ENCODE results near the gene SRM. TPM values are rescaled to one million over a fixed set of nuclear protein-coding genes. Genes with fewer than 3 reads are reported as not detected.
"Not testable (repeated sequence)": the region's sequence is repeated elsewhere in the genome, so short reads cannot be mapped to it uniquely, and the experiment has no call there.

SRM gene
- total RNA-seq, 4 donors from 2014 or later: 17.1 to 40.2 (median 25.0) TPM

DNA sequence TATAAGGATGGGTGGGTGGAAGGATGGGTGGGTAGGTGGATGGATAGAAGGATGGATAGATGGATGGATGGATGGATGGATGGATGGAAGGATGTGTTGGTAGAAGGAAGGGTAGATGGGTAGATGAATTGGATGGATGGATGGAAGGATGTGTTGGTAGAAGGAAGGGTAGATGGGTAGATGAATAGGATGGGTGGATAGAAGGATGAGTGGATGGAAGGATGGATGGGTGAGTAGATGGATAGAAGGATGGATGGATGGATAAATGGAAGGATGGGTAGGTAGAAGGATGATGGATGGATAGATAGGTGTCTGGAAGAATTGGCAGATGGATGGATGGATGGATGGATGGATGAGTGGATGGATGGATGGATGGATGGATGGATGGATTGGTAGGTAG, 18.8 kb downstream of the SRM start:
- Histone ChIP-seq H3K4me3 (replicated peaks in 1 of 3) (no peak overlapping the region), H3K4me1 (no peaks in the 10 kb centered on the region), H3K27ac (no peak overlapping the region), H3K36me3 (no peaks in the 10 kb centered on the region), H3K27me3 (no peaks in the 10 kb centered on the region), H3K9me3 (no peaks in the 10 kb centered on the region)
- no peak for TF ChIP-seq CTCF (IDR thresholded peaks at IDR 0.05)
- no peak for TF ChIP-seq POLR2A (IDR thresholded peaks at IDR 0.05)
- no peak for DNase-seq
- intact Hi-C loops (cut with DNase I): no loop called here

DNA sequence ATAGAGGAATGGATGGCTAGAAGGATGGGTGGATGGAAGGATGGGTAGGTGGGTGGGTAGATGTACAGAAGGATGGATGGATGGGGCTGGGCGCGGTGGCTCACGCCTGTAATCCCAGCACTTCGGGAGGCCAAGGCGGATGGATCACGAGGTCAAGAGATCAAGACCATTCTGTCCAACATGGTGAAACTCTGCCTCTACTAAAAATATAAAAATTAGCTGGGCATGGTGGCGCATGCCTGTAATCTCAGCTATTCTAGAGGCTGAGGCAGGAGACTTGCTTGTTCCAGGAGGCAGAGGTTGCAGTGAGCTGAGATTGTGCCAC, 19.8 kb downstream of the SRM start:
- H3K4me1 ChIP-seq; DNase-seq; intact Hi-C loops (cut with DNase I); H3K4me3 ChIP-seq (replicated peaks in 1 of 3); H3K36me3 ChIP-seq; H3K27ac ChIP-seq; H3K27me3 ChIP-seq; H3K9me3 ChIP-seq: not testable (repeated sequence)
- WGBS, 2 donors: 85 to 91% methylated on average over 7 of the region's 7 CpGs

GRCh38 chr1:11039351-11040104, 20.3 kb downstream of the SRM start:
- H3K36me3 ChIP-seq: no peaks in the 10 kb centered on the region
- H3K4me1 ChIP-seq: no peaks in the 10 kb centered on the region
- H3K4me3 ChIP-seq (replicated peaks in 1 of 3): no peak overlapping the region
- WGBS, 2 donors: 57 to 66% methylated on average over 2 of the region's 2 CpGs
- H3K9me3 ChIP-seq: no peaks in the 10 kb centered on the region
- H3K27ac ChIP-seq: no peak overlapping the region
- no peaks in the 10 kb centered on the region for H3K27me3 ChIP-seq
- intact Hi-C loops (cut with DNase I): loop anchor here (5.0 kb wide), 1 partner anchor 603 kb away; no protein-coding TSS in a partner anchor
- no peak for DNase-seq
- TF ChIP-seq POLR2A (IDR thresholded peaks at IDR 0.05) (no peak), CTCF (IDR thresholded peaks at IDR 0.05) (no peak)

DNA sequence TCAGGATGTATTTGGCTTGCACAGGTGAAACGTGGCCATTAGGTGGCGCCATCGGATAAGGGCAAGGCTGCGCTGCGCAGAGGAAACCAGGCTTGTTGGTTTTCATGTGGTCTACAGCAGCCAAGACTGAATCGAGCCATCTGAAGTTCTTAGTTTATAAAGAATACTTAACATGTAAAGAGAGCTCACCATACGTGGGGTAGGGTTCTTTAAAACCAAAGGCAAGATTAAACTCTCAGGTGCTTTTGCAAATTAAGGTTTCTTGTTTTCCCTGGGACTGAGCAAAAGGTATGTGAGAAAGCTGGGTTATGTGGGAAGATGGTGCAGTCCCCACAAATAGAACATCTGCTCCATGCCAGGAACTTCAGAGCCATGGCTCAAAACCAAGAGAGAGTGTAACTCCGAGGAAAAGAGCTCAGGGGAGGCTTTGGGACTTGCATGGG, 22.1 kb downstream of the SRM start:
- intact Hi-C loops (cut with DNase I): loop anchor here (5.0 kb wide), 1 partner anchor 605 kb away; no protein-coding TSS in a partner anchor
- H3K27me3 ChIP-seq: no peaks in the 10 kb centered on the region
- peak; percentile 85 to 91 for DNase-seq
- no peak overlapping the region for H3K4me3 ChIP-seq (replicated peaks in 1 of 3)
- H3K36me3 ChIP-seq: no peaks in the 10 kb centered on the region
- no peaks in the 10 kb centered on the region for H3K9me3 ChIP-seq
- no peaks in the 10 kb centered on the region for H3K4me1 ChIP-seq
- TF ChIP-seq CTCF (IDR thresholded peaks at IDR 0.05): peak; percentile 78 to 96 (median 94)
- no peak for TF ChIP-seq POLR2A (IDR thresholded peaks at IDR 0.05)
- 0 to 1% methylated on average over 8 of the region's 8 CpGs for WGBS, 2 donors
- no peak overlapping the region for H3K27ac ChIP-seq

GRCh38 chr1:11037019-11037739, 22.6 kb downstream of the SRM start:
- H3K4me1 ChIP-seq; H3K27me3 ChIP-seq; H3K27ac ChIP-seq; H3K9me3 ChIP-seq; DNase-seq; H3K4me3 ChIP-seq (replicated peaks in 1 of 3); H3K36me3 ChIP-seq: not testable (repeated sequence)
- intact Hi-C loops (cut with DNase I): loop anchor here (5.0 kb wide), 1 partner anchor 605 kb away; no protein-coding TSS in a partner anchor
- 55 to 58% methylated on average over 18 of the region's 18 CpGs for WGBS, 2 donors

DNA sequence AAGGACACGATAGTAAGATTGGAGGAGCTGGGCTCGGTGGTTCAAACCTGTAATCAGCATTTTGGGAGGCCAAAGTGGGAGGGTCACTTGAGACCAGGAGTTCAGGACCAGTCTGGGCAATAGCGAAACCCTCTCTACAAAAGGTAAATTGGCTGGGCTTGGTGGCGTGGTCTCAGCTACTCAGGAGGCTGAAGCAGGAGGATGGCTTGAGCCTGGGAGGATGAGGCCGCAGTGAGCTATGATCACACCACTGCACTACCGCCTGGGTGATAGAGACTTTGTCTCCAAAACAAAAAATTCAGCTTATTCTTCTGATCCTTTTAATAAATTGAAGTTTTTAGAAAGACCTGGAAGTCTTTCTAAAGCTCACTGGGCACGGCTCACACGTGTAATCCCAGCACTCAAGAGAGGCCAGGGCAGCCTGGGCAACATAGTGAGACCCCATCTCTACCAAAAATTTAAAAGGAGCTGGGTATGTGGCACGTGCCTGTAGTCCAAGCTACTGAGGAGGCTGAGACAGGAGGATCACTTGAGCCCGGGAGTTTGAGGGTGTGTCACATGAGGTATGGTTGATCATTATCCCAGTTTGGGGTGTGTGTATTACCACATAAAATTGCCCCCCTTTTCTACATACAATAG, 28.1 kb downstream of the SRM start:
- no peaks in the 10 kb centered on the region for H3K9me3 ChIP-seq
- intact Hi-C loops (cut with DNase I): no loop called here
- no peak overlapping the region for H3K27ac ChIP-seq
- peaks cover 4% of the 10 kb centered on the region in 2 donors for H3K36me3 ChIP-seq
- H3K27me3 ChIP-seq: no peaks in the 10 kb centered on the region
- 91 to 93% methylated on average over 10 of the region's 10 CpGs for WGBS, 2 donors
- TF ChIP-seq CTCF (IDR thresholded peaks at IDR 0.05): no peak
- TF ChIP-seq POLR2A (IDR thresholded peaks at IDR 0.05): no peak
- H3K4me1 ChIP-seq: no peaks in the 10 kb centered on the region
- H3K4me3 ChIP-seq (replicated peaks in 1 of 3): no peak overlapping the region
- DNase-seq: no peak
